Sigmoid colon (tissue), 4 donors: ENCODE data around the gene DPP8.
"Not testable (repeated sequence)": the region's sequence is repeated elsewhere in the genome, so short reads cannot be mapped to it uniquely, and the experiment has no call there.

Experiments
- CTCF ChIP-seq, 4 experiments: fragments of 450-650 bp in 3 of 4; fragments of 200-600 bp in 1 of 4; IDR thresholded peaks; one replicate each; pipeline ENCODE4 v1.5.1; 2016 to 2019; ENCODE audit warnings: antibody characterized with exemption in 4 of 4, mild to moderate bottlenecking in 3 of 4, moderate library complexity in 2 of 4
- EP300 ChIP-seq, 4 donors: sonication (generic); formaldehyde crosslinking; IDR thresholded peaks; one replicate each; pipeline ENCODE4 v1.6.1; 2017; ENCODE audit warnings: antibody characterized with exemption in 4 of 4
- POLR2A ChIP-seq, 2 donors: fragments of 450-650 bp; IDR thresholded peaks; one replicate each; pipeline ENCODE4 v1.6.1; 2016; ENCODE audit warnings: antibody characterized with exemption in 2 of 2, mild to moderate bottlenecking in 2 of 2, moderate library complexity in 2 of 2

DNA sequence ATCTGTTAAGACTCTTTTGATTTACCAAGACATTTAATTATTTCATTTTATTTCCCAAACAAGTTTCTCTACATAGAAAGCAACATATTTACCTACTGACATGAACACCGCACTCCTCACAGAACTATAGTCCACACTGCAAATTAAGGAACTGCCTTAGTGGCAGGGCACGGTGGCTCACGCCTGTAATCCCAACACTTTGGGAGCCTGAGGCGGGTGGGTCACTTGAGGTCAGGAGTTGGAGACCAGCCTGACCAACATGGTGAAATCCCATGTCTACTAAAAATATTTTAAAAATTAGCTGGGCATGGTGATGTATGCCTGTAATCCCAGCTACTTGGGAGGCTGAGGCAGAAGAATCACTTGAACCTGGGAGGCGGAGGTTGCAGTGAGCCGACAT is 54.4 kb downstream of the DPP8 start:
- TF ChIP-seq POLR2A, CTCF, EP300 (IDR thresholded peaks at IDR 0.05): not testable (repeated sequence)
